GM12891 (cell line): ENCODE data around the gene VEGFB.

Experiments
- DNase-seq: peaks from one replicate; pipeline ENCODE4 v3.0.0; 2011; ENCODE audit warnings: low spot score; ENCODE audit not compliant: insufficient read length
- FAIRE-seq: peaks from 2 replicates; lab custom pipeline; 2011; peaks lifted over from hg19 to GRCh38; lab: Jason Lieb, UNC
- PAX5 ChIP-seq: IDR thresholded peaks from 2 replicates; pipeline ENCODE4 v1.6.1; 2011; ENCODE audit warnings: low read length, moderate library complexity, mild to moderate bottlenecking; ENCODE audit not compliant: insufficient read depth, severe bottlenecking
- POLR2A ChIP-seq: IDR thresholded peaks from 2 replicates; pipeline ENCODE4 v1.6.1; 2011; ENCODE audit warnings: low read depth, low read length, control low read depth
- POLR2AphosphoS5 ChIP-seq: IDR thresholded peaks from 2 replicates; pipeline ENCODE4 v1.6.1; 2011; ENCODE audit warnings: low read depth, low read length, control low read depth
- POU2F2 ChIP-seq: IDR thresholded peaks from 2 replicates; pipeline ENCODE4 v1.6.1; 2011; ENCODE audit warnings: low read depth, mild to moderate bottlenecking, control low read depth, low read length, moderate library complexity
- SPI1 ChIP-seq: IDR thresholded peaks from 2 replicates; pipeline ENCODE4 v1.6.1; 2011; ENCODE audit warnings: low read depth, low read length, control low read depth
- TAF1 ChIP-seq: IDR thresholded peaks from 2 replicates; pipeline ENCODE4 v1.6.1; 2011; ENCODE audit warnings: low read depth, low read length, control low read depth

VEGFB gene

GRCh38 chr11:64255135-64256128 lies 21.0 kb downstream of the VEGFB start:
- FAIRE-seq = no peak
- TF ChIP-seq PAX5 (no peak), POU2F2 (no peak), POLR2A (no peak), TAF1 (no peak)
- DNase-seq = no peak

- no peak for DNase-seq
- no peak for TF ChIP-seq POLR2AphosphoS5
- no peak for TF ChIP-seq SPI1
- FAIRE-seq = no peak
Observed at GRCh38 chr11:64256300-64256699, 21.9 kb downstream of the VEGFB start.

- TF ChIP-seq POU2F2 (no peak), POLR2AphosphoS5 (no peak), SPI1 (no peak), PAX5 (no peak), POLR2A (no peak), TAF1 (no peak)
- DNase-seq (no peak), FAIRE-seq (no peak)
Observed at GRCh38 chr11:64258356-64258755, 24.0 kb downstream of the VEGFB start.

GRCh38 chr11:64258946-64259532 lies 24.7 kb downstream of the VEGFB start:
- no peak for FAIRE-seq
- DNase-seq = no peak
- TF ChIP-seq POU2F2 (no peak), TAF1 (no peak), SPI1 (no peak), PAX5 (no peak), POLR2AphosphoS5 (no peak), POLR2A (no peak)

- TF ChIP-seq PAX5 = no peak
- TF ChIP-seq SPI1 = no peak
- no peak for TF ChIP-seq POU2F2
- TF ChIP-seq POLR2A = no peak
- no peak for TF ChIP-seq TAF1
- no peak for TF ChIP-seq POLR2AphosphoS5
- no peak for DNase-seq
- no peak for FAIRE-seq
Observed at GRCh38 chr11:64259533-64260067, 25.2 kb downstream of the VEGFB start.

GRCh38 chr11:64260147-64260708 lies 25.8 kb downstream of the VEGFB start:
- no peak for DNase-seq
- no peak for FAIRE-seq
- TF ChIP-seq POLR2AphosphoS5 = no peak
- no peak for TF ChIP-seq POU2F2
- no peak for TF ChIP-seq SPI1
- TF ChIP-seq PAX5 = no peak
- no peak for TF ChIP-seq POLR2A

- no peak for FAIRE-seq
- TF ChIP-seq POLR2A = no peak
- no peak for TF ChIP-seq POLR2AphosphoS5
- no peak for TF ChIP-seq TAF1
- no peak for TF ChIP-seq PAX5
- TF ChIP-seq POU2F2 = no peak
- TF ChIP-seq SPI1 = no peak
- DNase-seq = no peak
Observed at GRCh38 chr11:64261556-64262080, 27.2 kb downstream of the VEGFB start.

GRCh38 chr11:64262271-64263002 lies 28.1 kb downstream of the VEGFB start:
- FAIRE-seq (no peak), DNase-seq (no peak)

More at GRCh38 chr11:64262271-64263002, 28.1 kb downstream of the VEGFB start:
- no peak for TF ChIP-seq PAX5
- TF ChIP-seq POLR2AphosphoS5 = no peak
- no peak for TF ChIP-seq POLR2A
- TF ChIP-seq TAF1 = no peak
- TF ChIP-seq POU2F2 = no peak
